ENCODE measurements around the gene EEFSEC. TPM values are rescaled to one million over a fixed set of nuclear protein-coding genes. Genes with fewer than 3 reads are reported as not detected.

Gene EEFSEC
- 20.2 and 23.4 TPM in 2 replicates for total RNA-seq
- long read RNA-seq, transcript EEFSEC-201 (7 exons, 2,232 nt) = major isoform, 8 of 15 reads
- long read RNA-seq, partial matches to known transcripts = 1 of 15 reads
- long read RNA-seq, other reads (novel, unspliced or antisense) = 6 of 15 reads

GRCh38 chr3:128153156-128154041, at the start of gene EEFSEC:
Gene EEFSEC, plus strand, starts transcription at chr3:128153481. Its CDS starts 27 bp downstream, at chr3:128153508.
- DNase-seq (ENCODE audit: low read depth, low spot score) = peak; percentile 80
- peaks cover 25% of the 10 kb centered on the region for H3K36me3 Mint-ChIP-seq (ENCODE audit: low read depth)
- no peak for TF ChIP-seq CTCF (conservative IDR thresholded peaks at IDR 0.05)
- peak within 1 kb of the TSS; percentile 95 for H3K4me3 Mint-ChIP-seq
- H3K27ac Mint-ChIP-seq (ENCODE audit: unreplicated experiment) = peak within 1 kb of the TSS; percentile 92
- peaks cover 7% of the 10 kb centered on the region for H3K9me3 Mint-ChIP-seq
- peaks cover 29% of the 10 kb centered on the region for H3K27me3 Mint-ChIP-seq (ENCODE audit: low read depth)
- peaks cover 10% of the 10 kb centered on the region for H3K4me1 Mint-ChIP-seq

GRCh38 chr3:128107834-128108233, 45.4 kb upstream of the EEFSEC start:
- H3K27me3 Mint-ChIP-seq (ENCODE audit: low read depth) = no peaks in the 10 kb centered on the region
- no peak for DNase-seq (ENCODE audit: low read depth, low spot score)
- no peak overlapping the region for H3K27ac Mint-ChIP-seq (ENCODE audit: unreplicated experiment)
- peaks cover 8% of the 10 kb centered on the region for H3K36me3 Mint-ChIP-seq (ENCODE audit: low read depth)
- TF ChIP-seq CTCF (conservative IDR thresholded peaks at IDR 0.05) = no peak
- no peaks in the 10 kb centered on the region for H3K9me3 Mint-ChIP-seq
- peaks cover 6% of the 10 kb centered on the region for H3K4me1 Mint-ChIP-seq
- no peak overlapping the region for H3K4me3 Mint-ChIP-seq

- H3K4me3 Mint-ChIP-seq = no peak overlapping the region
- peaks cover 6% of the 10 kb centered on the region for H3K4me1 Mint-ChIP-seq
- peaks cover 8% of the 10 kb centered on the region for H3K36me3 Mint-ChIP-seq (ENCODE audit: low read depth)
- TF ChIP-seq CTCF (conservative IDR thresholded peaks at IDR 0.05) = no peak
- no peak overlapping the region for H3K27ac Mint-ChIP-seq (ENCODE audit: unreplicated experiment)
- H3K27me3 Mint-ChIP-seq (ENCODE audit: low read depth) = no peaks in the 10 kb centered on the region
- no peak for DNase-seq (ENCODE audit: low read depth, low spot score)
- no peaks in the 10 kb centered on the region for H3K9me3 Mint-ChIP-seq
Observed at GRCh38 chr3:128111147-128111546, 42.1 kb upstream of the EEFSEC start.

GRCh38 chr3:128112357-128112968, 40.8 kb upstream of the EEFSEC start:
- H3K27me3 Mint-ChIP-seq (ENCODE audit: low read depth) = no peaks in the 10 kb centered on the region
- H3K36me3 Mint-ChIP-seq (ENCODE audit: low read depth) = peaks cover 5% of the 10 kb centered on the region
- no peak overlapping the region for H3K27ac Mint-ChIP-seq (ENCODE audit: unreplicated experiment)
- H3K4me3 Mint-ChIP-seq = no peak overlapping the region
- H3K9me3 Mint-ChIP-seq = no peaks in the 10 kb centered on the region
- DNase-seq (ENCODE audit: low read depth, low spot score) = no peak
- peaks cover 6% of the 10 kb centered on the region for H3K4me1 Mint-ChIP-seq
- TF ChIP-seq CTCF (conservative IDR thresholded peaks at IDR 0.05) = no peak

GRCh38 chr3:128113817-128114794, 39.2 kb upstream of the EEFSEC start:
- Mint-ChIP-seq H3K36me3 (ENCODE audit: low read depth) (peaks cover 5% of the 10 kb centered on the region), H3K9me3 (no peaks in the 10 kb centered on the region), H3K27ac (ENCODE audit: unreplicated experiment) (no peak overlapping the region), H3K4me3 (no peak overlapping the region), H3K27me3 (ENCODE audit: low read depth) (no peaks in the 10 kb centered on the region), H3K4me1 (no peaks in the 10 kb centered on the region)
- no peak for DNase-seq (ENCODE audit: low read depth, low spot score)
- no peak for TF ChIP-seq CTCF (conservative IDR thresholded peaks at IDR 0.05)
